HFFc6 (cell line): ENCODE measurements around the gene MKNK2. TPM values are rescaled to one million over a fixed set of nuclear protein-coding genes. Genes with fewer than 3 reads are reported as not detected.
A peak's percentile ranks its signal among the peaks of the same experiment; 100 is the strongest.

Source experiments
- DNase-seq: peaks from one replicate; pipeline ENCODE4 v3.0.0-alpha.2; 2018
- H3K27ac Mint-ChIP-seq: 2 replicates; pipeline ENCODE4 v1.8.0; 2020; ENCODE audit warnings: mild to moderate bottlenecking, mixed read lengths
- H3K27me3 Mint-ChIP-seq: 2 replicates; pipeline ENCODE4 v1.8.0; 2021; ENCODE audit warnings: mild to moderate bottlenecking, moderate library complexity, mixed read lengths; ENCODE audit not compliant: insufficient read depth
- H3K36me3 Mint-ChIP-seq: 2 replicates; pipeline ENCODE4 v1.8.0; 2021; ENCODE audit warnings: low read depth, mixed read lengths
- H3K4me1 Mint-ChIP-seq: 2 replicates; pipeline ENCODE4 v1.8.0; 2020; ENCODE audit warnings: low read depth, mixed read lengths
- H3K4me3 Mint-ChIP-seq: 2 replicates; pipeline ENCODE4 v1.8.0; 2020; ENCODE audit warnings: mild to moderate bottlenecking, moderate library complexity, mixed read lengths
- H3K9me3 Mint-ChIP-seq: 2 replicates; pipeline ENCODE4 v1.8.0; 2020; ENCODE audit warnings: mild to moderate bottlenecking, mixed read lengths
- total RNA-seq, 6 experiments: library from RNA; stranded (reverse); fragmentation: NEBNext Ultra II Directional; extraction: Animal tissue kit (Norgen Biotek cat#: 25700); gene quantifications; 2 replicates in 1 of 6; 3 replicates in 5 of 6; pipeline ENCODE4 v1.2.3, GENCODE V29; 2021
- TF ChIP-seq, protein P1 (sequence below): fragments of 200-600 bp; sonication (generic); IDR thresholded peaks from 2 replicates; pipeline ENCODE4 v1.5.0; 2021; ENCODE audit warnings: antibody characterized with exemption, mild to moderate bottlenecking

Gene MKNK2
- total RNA-seq, 6 experiments from 2014 or later = 61.5 to 82.9 (median 65.2) TPM

DNA sequence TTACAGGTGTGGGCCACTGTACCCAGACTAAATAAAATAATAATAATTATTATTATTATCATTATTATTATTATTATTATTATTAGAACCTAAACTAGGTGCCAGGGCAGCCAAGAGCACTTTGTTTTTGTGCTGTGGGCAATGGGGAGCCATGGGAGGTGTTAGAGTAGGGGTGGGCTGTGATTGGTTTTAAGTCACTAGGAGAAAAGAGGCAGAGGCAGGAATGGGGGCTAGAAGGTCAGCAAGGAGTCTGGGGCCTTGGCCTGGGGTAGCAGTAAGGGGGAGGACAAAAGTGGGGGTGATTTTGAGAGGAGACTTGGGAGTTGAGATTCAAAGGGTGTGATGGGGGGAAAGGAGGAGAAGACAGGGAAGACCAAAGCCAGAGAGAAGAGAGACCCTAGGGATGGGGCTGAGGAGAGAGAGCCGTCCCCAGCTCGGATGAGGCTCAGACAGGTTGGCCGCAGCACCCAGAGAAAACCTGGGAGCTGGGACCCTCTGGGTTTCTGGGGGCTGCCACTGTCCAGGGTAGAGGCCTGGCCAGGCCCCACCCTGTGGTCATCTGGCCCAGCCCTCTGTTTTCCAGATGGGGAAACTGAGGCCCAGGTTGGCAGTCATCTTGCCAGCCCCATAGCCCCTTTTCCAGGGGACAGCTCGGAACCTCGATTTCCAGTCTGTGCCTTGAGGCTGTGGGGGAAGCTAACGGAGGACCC lies 17.8 kb downstream of the MKNK2 start:
- H3K4me3 Mint-ChIP-seq = no peak overlapping the region
- peaks cover 17% of the 10 kb centered on the region for H3K4me1 Mint-ChIP-seq
- H3K27ac Mint-ChIP-seq = no peak overlapping the region
- peaks cover 7% of the 10 kb centered on the region; the same call in 1 of the 2 replicates for H3K9me3 Mint-ChIP-seq
- no peaks in the 10 kb centered on the region for H3K36me3 Mint-ChIP-seq
- TF ChIP-seq, protein P1, sequence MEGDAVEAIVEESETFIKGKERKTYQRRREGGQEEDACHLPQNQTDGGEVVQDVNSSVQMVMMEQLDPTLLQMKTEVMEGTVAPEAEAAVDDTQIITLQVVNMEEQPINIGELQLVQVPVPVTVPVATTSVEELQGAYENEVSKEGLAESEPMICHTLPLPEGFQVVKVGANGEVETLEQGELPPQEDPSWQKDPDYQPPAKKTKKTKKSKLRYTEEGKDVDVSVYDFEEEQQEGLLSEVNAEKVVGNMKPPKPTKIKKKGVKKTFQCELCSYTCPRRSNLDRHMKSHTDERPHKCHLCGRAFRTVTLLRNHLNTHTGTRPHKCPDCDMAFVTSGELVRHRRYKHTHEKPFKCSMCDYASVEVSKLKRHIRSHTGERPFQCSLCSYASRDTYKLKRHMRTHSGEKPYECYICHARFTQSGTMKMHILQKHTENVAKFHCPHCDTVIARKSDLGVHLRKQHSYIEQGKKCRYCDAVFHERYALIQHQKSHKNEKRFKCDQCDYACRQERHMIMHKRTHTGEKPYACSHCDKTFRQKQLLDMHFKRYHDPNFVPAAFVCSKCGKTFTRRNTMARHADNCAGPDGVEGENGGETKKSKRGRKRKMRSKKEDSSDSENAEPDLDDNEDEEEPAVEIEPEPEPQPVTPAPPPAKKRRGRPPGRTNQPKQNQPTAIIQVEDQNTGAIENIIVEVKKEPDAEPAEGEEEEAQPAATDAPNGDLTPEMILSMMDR = no peak
- H3K27me3 Mint-ChIP-seq = no peaks in the 10 kb centered on the region; the same call in 1 of the 2 replicates
- DNase-seq = no peak

DNA sequence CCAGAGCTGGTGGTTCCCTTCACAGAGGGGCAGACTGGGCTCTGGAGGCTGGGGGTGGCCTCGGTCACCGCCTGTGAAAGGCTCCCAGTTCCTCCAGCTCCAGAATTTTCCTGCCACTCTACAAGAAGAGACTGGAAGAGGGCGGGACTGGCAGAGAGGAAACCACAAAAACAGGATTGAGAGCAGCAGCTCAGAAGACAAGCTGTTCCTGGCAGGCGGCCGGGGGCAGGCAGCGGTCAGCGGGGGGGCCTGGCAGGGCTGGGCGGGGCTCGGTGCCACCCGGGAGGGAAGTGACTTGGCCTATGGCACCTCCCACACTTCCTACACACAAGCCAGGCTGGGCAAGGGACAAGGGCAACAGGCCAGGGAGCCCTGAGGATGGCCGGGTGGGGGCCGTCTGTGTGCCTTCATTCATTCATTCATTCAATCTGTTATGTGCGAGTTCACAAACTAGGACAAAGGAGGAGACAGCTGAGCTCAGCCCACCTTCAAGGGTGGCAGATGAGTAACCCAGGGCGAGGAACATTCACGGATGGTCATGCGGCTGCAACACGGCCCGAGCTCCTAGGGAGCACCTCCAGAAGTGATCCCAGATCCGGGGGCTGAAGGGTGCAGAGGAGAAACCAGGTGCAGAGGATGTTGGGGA lies 18.6 kb downstream of the MKNK2 start:
- H3K27me3 Mint-ChIP-seq = no peaks in the 10 kb centered on the region; the same call in 1 of the 2 replicates
- DNase-seq = peak; percentile 65
- H3K27ac Mint-ChIP-seq = peak overlapping the region; percentile 39; the same call in 1 of the 2 replicates
- H3K4me3 Mint-ChIP-seq = peak overlapping the region; percentile 59
- peaks cover 7% of the 10 kb centered on the region; the same call in 1 of the 2 replicates for H3K9me3 Mint-ChIP-seq
- TF ChIP-seq, protein P1 = no peak
- no peaks in the 10 kb centered on the region for H3K36me3 Mint-ChIP-seq
- peaks cover 17% of the 10 kb centered on the region for H3K4me1 Mint-ChIP-seq

DNA sequence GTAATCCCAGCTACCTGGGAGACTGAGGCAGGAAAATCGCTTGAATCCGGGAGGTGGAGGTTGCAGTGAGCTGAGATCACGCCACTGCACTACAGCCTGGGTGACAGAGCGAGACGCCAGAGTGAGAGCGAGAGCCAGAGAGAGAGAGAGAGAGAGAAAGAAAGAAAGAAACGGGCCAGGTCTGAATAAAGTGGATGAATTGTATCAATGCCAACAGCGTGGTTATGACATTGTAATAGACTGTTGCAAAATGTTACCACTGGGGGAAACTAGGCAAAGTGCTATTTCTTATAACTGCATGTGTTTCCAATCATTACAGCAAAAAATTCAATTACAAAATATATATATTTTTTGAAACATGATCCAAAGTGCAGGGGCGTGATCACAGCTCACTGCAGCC lies 23.7 kb downstream of the MKNK2 start:
- no peak overlapping the region for H3K27ac Mint-ChIP-seq
- H3K36me3 Mint-ChIP-seq = no peaks in the 10 kb centered on the region; the same call in 1 of the 2 replicates
- peaks cover 2% of the 10 kb centered on the region for H3K27me3 Mint-ChIP-seq
- no peak overlapping the region for H3K4me3 Mint-ChIP-seq
- peaks cover 12% of the 10 kb centered on the region for H3K4me1 Mint-ChIP-seq
- peak; percentile 61 for DNase-seq
- H3K9me3 Mint-ChIP-seq = peaks cover 6% of the 10 kb centered on the region
- TF ChIP-seq, protein P1 = 0 out of 2 replicates have a peak, but pooled peaks have one; percentile 28

DNA sequence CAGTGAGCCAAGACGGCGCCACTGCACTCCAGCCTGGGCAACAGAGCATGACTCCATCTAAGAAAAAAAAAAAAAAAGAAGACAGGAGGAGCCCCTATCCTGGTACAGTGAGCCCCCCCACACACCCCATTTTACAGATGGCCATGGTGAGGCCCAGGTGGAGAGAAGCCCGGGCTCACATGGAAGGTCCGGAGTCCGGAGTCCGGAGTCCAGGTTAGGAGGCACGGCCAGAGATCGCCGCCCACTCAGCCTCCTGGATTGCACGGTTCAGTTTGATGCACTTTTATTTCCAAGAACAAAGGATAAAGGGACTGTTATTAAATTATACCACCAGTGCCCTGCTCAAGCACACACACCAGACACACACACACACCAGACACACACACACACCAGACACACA lies 24.3 kb downstream of the MKNK2 start:
- DNase-seq = no peak
- H3K4me1 Mint-ChIP-seq = peaks cover 7% of the 10 kb centered on the region
- TF ChIP-seq, protein P1 = no peak
- peaks cover 2% of the 10 kb centered on the region for H3K27me3 Mint-ChIP-seq
- H3K4me3 Mint-ChIP-seq = no peak overlapping the region
- no peak overlapping the region for H3K27ac Mint-ChIP-seq
- no peaks in the 10 kb centered on the region; the same call in 1 of the 2 replicates for H3K36me3 Mint-ChIP-seq
- peaks cover 6% of the 10 kb centered on the region for H3K9me3 Mint-ChIP-seq

DNA sequence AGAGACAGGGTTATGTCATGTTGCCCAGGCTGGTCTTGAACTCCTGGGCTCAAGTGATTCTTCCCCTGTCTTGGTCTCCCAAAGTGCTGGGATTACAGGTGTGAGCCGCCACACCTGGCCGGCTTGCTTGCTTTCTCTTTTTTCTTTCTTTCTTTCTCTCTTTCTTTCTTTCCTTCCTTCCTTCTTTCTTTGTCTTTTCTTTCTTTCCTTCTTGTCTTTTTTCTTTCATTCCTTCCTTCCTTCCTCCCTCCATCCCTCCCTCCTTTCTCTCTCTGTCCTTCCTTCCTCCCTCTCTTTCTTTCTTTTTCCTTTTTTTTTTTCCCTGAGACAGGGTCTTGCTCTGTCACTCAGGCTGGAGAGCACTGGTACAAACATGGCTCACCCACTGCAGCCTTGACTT lies 28.8 kb downstream of the MKNK2 start:
- no peak for DNase-seq
- no peak overlapping the region for H3K27ac Mint-ChIP-seq
- peaks cover 6% of the 10 kb centered on the region for H3K9me3 Mint-ChIP-seq
- peaks cover 2% of the 10 kb centered on the region for H3K27me3 Mint-ChIP-seq
- no peaks in the 10 kb centered on the region for H3K4me1 Mint-ChIP-seq
- H3K4me3 Mint-ChIP-seq = no peak overlapping the region
- H3K36me3 Mint-ChIP-seq = no peaks in the 10 kb centered on the region; the same call in 1 of the 2 replicates
- TF ChIP-seq, protein P1 = no peak
